ENCODE measurements around the gene AURKAIP1.

AURKAIP1 gene

DNA sequence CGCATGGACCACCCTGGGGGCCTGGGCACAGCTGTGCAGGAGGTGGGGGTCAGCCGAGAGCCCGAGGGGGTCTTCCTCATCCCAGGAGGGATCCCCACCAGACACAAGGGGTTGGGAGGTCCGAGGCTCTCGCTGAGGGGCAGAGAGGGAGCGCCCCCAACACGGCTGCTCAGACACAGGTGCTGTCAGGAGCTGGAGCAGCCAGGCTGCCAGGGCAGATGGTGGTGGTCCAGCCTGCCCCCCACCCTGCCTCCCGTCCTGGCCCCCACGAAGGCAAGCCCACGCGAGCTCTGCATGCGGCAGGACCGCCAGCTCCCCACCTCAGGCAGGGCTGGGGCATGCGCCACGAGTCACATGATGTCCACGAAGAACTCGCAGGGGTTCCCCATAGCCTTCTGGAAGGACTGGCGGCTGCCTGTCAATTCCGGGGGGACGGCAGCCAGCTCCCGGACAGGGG lies 39.2 kb downstream of the AURKAIP1 start:
- no peak for DNase-seq
- no peaks in the 10 kb centered on the region for H3K27me3 ChIP-seq (ENCODE audit: insufficient read depth, low read depth, severe bottlenecking)
- no peaks in the 10 kb centered on the region for H3K9me3 ChIP-seq (ENCODE audit: severe bottlenecking)
- TF ChIP-seq, protein P1, sequence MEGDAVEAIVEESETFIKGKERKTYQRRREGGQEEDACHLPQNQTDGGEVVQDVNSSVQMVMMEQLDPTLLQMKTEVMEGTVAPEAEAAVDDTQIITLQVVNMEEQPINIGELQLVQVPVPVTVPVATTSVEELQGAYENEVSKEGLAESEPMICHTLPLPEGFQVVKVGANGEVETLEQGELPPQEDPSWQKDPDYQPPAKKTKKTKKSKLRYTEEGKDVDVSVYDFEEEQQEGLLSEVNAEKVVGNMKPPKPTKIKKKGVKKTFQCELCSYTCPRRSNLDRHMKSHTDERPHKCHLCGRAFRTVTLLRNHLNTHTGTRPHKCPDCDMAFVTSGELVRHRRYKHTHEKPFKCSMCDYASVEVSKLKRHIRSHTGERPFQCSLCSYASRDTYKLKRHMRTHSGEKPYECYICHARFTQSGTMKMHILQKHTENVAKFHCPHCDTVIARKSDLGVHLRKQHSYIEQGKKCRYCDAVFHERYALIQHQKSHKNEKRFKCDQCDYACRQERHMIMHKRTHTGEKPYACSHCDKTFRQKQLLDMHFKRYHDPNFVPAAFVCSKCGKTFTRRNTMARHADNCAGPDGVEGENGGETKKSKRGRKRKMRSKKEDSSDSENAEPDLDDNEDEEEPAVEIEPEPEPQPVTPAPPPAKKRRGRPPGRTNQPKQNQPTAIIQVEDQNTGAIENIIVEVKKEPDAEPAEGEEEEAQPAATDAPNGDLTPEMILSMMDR (IDR thresholded peaks at IDR 0.05; ENCODE audit: low read depth, low read length) = no peak
- peaks cover 40% of the 10 kb centered on the region for H3K36me3 ChIP-seq
- H3K4me3 ChIP-seq (ENCODE audit: low read depth, low read length) = no peak overlapping the region
- H3K27ac ChIP-seq = no peak overlapping the region

DNA sequence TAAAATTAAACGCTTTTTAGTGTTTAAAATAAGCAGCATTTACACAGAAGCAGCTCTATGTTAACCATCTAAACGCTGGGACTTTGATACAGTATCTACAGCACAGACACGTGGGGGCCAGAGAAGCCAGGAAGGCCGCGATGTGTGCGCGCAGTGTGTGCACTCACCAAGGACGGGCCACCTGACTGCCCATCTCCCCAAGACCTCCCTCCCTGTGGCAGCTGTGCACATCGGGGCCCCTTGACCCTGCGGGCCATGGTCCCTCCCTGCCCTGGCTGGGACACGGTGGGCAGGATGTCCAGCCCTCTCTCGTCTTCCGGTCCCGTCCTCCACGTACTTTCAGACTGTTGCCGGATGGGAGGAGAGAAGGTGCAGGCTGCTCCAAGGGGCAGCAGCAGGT lies 39.7 kb downstream of the AURKAIP1 start:
- H3K27me3 ChIP-seq (ENCODE audit: insufficient read depth, low read depth, severe bottlenecking) = no peaks in the 10 kb centered on the region
- H3K36me3 ChIP-seq = peaks cover 37% of the 10 kb centered on the region
- no peaks in the 10 kb centered on the region for H3K9me3 ChIP-seq (ENCODE audit: severe bottlenecking)
- no peak for DNase-seq
- TF ChIP-seq, protein P1 (IDR thresholded peaks at IDR 0.05; ENCODE audit: low read depth, low read length) = no peak
- H3K4me3 ChIP-seq (ENCODE audit: low read depth, low read length) = no peak overlapping the region
- no peak overlapping the region for H3K27ac ChIP-seq

DNA sequence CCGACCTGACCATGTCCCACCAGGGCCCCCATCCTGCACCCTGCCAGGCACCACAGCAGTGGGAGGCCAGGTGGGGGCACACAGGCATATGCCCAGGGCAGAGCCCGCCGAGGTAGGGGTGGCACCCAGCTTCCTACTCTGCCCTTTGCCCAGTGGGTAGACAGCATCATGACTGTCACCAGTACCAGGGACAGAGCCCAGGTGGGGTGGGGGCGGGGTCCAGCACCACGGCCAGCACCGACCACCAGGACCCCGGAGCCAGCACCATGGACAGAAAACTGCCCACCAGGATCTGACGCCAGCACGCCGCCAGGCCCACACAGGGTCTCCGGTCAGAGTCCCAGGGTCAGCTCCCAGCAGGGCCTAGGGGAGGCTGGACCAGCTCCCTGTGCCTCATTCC lies 40.2 kb downstream of the AURKAIP1 start:
- DNase-seq = no peak
- TF ChIP-seq, protein P1 (IDR thresholded peaks at IDR 0.05; ENCODE audit: low read depth, low read length) = no peak
- peaks cover 33% of the 10 kb centered on the region for H3K36me3 ChIP-seq
- H3K27ac ChIP-seq = no peak overlapping the region
- H3K27me3 ChIP-seq (ENCODE audit: insufficient read depth, low read depth, severe bottlenecking) = no peaks in the 10 kb centered on the region
- H3K9me3 ChIP-seq (ENCODE audit: severe bottlenecking) = no peaks in the 10 kb centered on the region
- H3K4me3 ChIP-seq (ENCODE audit: low read depth, low read length) = no peak overlapping the region

DNA sequence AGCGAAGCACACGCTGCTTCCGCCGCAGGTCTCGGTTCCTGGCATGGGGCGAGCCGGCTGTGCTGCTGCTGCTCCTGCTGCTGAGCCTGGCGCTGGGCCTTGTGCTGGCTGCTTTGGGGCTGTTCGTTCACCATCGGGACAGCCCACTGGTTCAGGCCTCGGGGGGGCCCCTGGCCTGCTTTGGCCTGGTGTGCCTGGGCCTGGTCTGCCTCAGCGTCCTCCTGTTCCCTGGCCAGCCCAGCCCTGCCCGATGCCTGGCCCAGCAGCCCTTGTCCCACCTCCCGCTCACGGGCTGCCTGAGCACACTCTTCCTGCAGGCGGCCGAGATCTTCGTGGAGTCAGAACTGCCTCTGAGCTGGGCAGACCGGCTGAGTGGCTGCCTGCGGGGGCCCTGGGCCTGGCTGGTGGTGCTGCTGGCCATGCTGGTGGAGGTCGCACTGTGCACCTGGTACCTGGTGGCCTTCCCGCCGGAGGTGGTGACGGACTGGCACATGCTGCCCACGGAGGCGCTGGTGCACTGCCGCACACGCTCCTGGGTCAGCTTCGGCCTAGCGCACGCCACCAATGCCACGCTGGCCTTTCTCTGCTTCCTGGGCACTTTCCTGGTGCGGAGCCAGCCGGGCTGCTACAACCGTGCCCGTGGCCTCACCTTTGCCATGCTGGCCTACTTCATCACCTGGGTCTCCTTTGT lies 41.3 kb downstream of the AURKAIP1 start:
- peaks cover 29% of the 10 kb centered on the region for H3K36me3 ChIP-seq
- no peak overlapping the region for H3K27ac ChIP-seq
- H3K9me3 ChIP-seq (ENCODE audit: severe bottlenecking) = no peaks in the 10 kb centered on the region
- H3K27me3 ChIP-seq (ENCODE audit: insufficient read depth, low read depth, severe bottlenecking) = no peaks in the 10 kb centered on the region
- H3K4me3 ChIP-seq (ENCODE audit: low read depth, low read length) = no peak overlapping the region
- DNase-seq = no peak
- TF ChIP-seq, protein P1 (IDR thresholded peaks at IDR 0.05; ENCODE audit: low read depth, low read length) = no peak

DNA sequence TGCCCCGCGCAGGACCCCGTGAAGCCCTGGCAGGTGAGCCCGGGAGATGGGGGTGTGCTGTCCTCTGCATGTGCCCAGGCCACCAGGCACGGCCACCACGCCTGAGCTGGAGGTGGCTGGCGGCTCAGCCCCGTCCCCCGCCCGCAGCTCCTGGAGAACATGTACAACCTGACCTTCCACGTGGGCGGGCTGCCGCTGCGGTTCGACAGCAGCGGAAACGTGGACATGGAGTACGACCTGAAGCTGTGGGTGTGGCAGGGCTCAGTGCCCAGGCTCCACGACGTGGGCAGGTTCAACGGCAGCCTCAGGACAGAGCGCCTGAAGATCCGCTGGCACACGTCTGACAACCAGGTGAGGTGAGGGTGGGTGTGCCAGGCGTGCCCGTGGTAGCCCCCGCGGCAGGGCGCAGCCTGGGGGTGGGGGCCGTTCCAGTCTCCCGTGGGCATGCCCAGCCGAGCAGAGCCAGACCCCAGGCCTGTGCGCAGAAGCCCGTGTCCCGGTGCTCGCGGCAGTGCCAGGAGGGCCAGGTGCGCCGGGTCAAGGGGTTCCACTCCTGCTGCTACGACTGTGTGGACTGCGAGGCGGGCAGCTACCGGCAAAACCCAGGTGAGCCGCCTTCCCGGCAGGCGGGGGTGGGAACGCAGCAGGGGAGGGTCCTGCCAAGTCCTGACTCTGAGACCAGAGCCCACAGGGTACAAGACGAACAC lies 42.1 kb downstream of the AURKAIP1 start:
- peaks cover 23% of the 10 kb centered on the region for H3K36me3 ChIP-seq

More for the DNA sequence above, 42.1 kb downstream of the AURKAIP1 start:
- H3K9me3 ChIP-seq (ENCODE audit: severe bottlenecking) = no peaks in the 10 kb centered on the region
- TF ChIP-seq, protein P1 (IDR thresholded peaks at IDR 0.05; ENCODE audit: low read depth, low read length) = no peak
- no peaks in the 10 kb centered on the region for H3K27me3 ChIP-seq (ENCODE audit: insufficient read depth, low read depth, severe bottlenecking)
- no peak overlapping the region for H3K27ac ChIP-seq
- DNase-seq = no peak
- H3K4me3 ChIP-seq (ENCODE audit: low read depth, low read length) = no peak overlapping the region

Measured in WERI-Rb-1 (cell line).